Limb (tissue), 2 donors: ENCODE measurements around the gene CLEC2L.

Experiments
- DNase-seq, 2 donors: peaks; one replicate each; pipeline ENCODE4 v3.0.0-alpha.2; 2016; ENCODE audit errors: extremely low spot score in 2 of 2

The CLEC2L gene

DNA sequence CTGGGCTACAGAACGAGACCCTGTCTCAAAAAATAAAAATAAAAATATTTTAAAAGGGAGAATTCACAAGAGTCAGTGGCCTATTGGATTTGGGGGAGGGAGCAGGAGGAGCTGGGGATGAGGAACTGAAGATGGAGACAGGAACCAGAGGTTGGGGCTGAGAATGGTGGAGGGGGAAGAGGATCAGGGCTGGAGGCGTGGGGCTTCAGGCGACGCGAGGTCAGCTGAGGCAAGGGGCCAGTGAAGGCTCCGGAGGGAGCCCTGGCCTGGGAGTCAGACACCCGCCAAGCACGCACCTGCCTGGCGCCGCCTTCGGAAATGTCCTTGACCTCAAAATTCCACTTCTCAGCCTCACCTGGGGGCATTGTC lies 671 bp upstream of the CLEC2L start:
- DNase-seq, result no peak

DNA sequence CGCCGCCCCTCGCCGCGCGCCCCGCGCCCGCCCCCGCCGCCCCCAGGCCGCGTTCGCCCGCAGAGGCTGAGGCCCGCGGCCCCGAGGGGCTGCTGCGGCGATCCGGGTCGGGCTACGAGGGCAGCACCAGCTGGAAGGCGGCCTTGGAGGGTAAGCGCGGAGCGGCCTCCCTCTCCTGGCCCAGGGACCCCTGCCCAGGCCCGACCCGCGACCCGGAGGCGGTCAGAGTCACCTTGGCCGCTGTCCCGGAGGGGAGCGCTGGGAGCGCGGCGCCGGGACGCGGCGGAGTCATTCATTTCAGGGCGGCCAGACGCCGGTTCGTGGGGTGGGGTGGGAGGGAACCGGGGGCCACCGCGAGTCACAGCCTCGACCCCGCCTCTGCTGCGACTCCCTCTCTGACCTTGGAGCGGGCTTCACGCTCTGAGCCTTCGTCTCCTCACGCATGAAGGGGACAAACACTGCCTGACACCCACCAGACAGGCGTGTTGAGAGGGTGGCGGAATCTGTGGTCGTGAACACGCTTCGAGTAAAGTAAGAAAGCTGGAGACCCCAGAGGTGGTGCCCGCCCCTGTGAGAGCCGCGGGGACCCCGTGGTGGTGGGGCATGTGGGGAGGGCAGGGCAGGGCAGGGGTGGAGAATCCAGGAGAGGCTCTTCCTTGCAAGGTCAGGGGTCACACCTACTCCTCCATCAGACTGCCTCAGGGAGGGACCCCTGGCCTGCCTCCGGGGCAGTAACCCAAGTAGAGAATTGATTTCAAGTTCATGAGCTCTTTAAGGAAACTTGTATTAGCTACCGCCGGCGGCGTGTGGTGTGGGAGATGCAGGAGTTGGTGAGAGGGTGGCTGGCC lies 707 bp downstream of the CLEC2L start:
- no peak for DNase-seq

DNA sequence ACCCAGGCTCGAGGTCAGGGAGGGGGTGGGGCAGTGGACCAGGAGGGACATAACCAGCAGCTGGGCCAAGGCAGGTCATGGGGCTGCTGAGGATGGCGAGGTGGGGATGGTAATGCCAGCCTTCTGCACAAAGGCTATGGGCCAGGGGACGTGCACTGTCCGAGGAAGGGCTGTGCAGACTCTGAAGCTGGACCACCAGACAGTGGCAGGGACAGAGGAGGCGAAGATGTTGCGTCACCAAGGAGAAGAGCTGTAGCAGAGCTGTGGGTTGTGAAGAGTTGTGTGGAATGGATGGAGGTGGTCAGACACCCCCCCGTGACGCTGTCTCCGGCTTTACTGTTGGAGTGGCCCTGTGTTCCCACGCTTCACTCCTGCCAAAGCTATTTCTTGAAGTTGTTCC lies 1.8 kb downstream of the CLEC2L start:
- DNase-seq, result no peak

DNA sequence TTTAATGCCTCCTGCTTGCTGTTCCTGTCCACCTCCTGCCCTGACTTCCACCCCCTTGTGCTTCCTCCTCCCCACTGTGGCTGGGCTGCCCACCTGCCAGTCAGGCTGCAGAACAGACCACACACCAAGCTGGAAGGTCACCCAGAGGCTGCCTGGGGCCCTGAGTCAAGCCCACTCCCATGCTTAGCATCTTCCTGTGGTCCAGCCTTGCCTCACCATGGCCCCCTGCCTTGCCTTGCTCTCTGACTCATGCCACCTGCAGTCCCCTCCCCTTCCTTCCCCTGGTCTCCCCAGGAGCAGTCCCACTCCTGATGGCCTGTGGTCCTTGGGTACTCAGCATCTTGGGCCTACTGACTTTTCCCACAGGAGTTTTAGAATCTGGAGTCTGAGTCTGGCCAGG lies 2.3 kb downstream of the CLEC2L start:
- DNase-seq, result no peak

DNA sequence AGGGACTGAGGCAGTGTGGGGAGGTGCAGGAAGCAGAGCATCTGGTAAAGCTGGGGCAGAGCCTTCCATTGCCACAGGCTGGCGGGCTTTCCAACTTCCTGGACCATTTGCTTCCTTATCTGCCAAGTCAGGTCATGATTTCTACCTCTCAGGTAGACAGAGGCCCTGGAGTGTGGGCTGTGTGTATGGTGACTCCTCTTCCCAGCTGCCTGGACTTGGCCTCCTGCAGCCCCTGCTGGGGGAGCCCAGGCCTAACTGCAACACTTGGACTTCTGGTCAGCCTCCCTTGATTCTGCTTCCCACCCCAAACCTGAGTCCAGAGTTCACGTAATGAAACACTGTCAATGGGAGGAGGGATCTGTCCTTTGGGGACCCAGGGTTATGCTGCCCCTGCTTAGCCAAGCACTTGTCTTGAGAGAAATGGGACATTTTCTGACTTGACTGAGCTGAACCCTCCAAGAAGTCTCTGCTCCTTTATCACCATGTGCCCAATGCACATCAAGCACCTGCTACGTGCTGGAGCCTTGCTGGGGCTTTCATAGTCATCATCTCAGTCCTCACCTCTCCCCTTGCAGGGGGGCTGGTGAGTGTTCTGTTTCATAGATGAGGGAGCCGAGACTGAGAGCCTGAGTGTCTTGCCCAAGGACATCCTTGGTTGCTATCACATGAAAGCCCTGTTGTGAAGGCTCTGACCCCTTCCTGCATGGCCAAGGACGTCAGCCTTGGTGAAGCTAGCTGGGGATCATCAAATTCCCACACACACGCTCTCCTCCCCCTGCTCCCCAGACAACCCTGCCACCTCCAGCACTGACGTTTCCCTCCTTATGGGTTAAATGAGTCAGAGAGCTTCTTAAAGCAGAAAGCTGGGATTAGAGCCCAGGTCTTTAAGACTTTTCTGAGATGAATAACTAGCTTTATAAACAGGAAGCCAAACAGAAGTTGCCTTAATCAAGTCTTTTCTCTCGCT lies 3.4 kb downstream of the CLEC2L start:
- DNase-seq, result no peak

DNA sequence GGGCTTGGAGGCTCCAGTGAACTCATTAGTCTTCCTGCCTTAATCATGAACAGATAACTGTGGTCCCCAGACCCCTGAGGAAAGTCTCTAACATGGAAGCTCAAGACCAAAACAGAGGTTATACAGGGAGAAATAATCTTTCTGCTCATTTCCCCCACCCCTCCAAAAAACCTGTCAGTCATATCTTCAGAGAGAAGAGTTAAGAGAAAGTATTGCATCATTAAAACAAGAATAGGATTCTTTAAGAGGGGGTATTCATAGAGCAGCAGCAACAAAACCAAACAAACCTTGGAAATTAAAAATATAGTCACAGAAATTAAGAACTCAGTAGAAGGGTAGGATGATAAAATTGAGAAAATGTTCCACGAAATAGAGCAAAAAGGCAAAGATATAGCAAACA lies 7.6 kb downstream of the CLEC2L start:
- DNase-seq, result no peak

DNA sequence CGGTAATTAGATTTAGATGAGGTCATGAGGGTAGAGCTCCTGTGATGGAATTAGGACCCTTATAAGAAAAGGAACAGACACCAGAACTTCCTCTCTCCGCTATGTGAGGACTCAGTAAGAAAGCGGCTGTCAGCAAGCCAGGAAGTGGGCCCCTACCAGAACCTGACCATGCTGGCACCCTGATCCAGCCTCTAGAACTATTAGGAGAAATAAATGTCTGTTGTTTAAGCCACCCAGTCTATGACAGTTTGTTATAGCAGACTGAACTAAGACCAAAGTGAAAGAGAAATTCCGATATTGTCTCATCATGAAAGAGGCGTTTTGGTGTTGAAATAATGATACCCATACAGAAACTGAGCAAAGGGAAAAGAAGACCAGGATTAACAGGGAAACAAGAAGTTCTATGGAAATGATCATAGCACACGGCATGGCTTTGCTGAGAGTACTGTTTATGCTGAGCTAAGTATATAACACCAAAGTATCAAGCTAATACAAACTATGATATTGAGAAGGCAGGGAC lies 9.2 kb downstream of the CLEC2L start:
- no peak for DNase-seq

DNA sequence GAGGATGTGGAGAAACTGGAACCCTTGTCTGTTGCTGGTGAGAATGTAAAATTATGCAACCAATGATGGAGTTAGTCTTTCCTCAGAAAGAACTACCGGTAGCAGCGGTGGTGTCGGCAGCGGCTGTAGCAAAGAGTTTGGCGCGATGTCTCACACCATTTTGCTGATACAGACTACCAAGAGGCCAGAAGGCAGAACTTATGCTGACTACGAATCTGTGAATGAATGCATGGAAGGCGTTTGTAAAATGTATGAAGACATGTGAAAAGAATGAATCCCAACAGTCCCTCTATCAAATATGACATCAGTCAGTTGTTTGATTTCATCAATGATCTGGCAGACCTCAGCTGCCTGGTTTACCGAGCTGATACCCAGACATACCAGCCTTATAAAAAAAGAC lies 10.6 kb downstream of the CLEC2L start:
- no peak for DNase-seq

DNA sequence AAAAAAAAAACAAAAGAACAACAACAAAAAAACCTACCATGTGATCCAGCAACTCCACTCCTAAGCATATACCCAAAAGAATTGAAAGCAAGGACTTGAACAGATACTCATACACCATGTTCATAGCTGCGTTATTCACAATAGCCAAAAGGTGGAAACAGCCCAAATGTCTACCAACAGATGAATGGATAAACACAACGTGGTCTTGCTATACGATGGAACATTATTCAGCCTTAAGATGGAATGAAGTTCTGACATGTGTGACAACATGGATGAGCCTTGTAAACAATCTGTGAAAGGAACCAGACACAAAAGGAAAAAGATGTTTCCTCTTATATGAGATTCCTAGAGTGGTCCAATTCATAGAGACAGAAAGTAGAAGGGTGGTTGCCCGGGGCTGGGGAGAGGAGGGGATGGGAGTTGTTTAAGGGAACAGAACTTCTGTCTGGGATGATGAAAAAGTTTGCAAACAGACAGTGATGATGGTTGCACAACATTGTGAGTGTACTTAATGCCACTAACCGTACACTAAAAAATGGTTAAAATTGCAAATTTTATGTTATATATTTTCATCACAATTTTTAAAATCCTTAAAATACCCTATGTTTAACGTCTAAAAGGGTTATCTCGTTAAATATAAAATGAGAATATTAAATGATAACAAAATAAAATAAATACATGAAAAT lies 11.6 kb downstream of the CLEC2L start:
- DNase-seq, result no peak

DNA sequence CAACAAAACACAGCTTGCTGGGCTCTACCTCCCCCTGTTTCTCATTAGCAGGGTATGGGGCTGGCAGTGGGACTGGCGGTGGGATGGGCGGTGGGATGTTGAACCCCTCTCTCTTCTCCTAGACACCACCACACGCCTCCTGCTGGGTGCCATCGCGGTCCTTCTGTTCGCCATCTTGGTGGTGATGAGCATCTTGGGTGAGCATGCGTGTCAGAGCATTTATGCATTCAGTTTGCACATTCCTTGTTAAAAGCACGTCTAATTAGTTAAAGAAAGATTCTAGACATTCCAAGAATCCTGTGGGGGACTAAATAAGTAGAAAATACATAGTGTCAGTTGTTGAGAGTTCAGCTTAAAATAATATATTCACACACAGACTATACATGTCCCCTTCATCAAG lies 12.7 kb downstream of the CLEC2L start:
- no peak for DNase-seq

DNA sequence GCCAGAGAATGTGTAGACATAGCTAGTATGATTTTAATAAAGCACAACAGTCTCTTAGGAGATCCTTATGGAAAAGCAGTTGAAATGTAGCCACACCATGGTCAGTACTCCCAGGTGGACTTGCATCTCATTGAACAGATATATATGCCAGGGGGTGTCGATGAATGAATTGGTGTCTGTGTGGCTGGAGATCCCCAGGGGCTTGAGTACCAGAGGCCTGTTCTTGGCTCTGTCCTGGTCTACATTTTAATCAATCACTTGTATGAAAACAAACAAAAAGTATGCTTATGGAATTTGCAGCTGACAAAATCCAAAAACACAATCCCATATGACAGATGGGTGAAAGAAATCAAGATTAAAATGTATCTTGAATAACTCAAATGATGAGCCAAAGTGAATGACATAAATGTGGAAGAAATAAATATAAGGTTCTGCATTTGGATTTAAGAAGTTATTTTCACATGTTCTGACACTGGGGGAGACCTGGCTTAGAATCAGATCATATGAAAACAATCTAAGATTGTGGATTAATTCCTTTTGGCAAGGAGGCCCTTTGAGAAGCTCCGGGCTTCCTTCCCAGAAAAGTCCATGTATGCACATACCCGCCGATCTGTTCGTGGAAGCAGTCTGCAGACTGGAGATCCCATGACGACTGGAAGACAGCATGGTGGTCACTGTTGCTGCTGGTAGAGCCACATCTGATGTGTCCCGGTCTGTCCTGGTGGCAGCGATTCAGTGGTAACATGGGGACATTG lies 15.6 kb downstream of the CLEC2L start:
- DNase-seq, result peak in 1 of 2 donors; percentile 71

DNA sequence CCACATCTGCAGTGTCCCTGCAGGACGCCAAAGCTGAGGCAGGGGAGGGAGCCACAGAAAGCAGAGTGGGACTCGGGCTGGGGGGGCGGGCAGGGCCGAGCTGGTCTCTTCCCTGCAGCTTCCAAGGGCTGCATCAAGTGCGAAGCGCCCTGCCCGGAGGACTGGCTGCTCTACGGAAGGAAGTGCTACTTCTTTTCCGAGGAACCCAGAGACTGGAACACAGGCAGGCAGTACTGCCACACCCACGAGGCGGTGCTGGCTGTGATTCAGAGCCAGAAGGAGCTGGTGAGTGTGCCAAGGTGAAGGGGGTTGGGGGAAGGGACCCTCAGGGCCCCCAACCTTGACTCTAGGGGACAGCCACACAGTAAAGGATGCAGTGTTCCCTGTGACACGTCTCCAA lies 16.7 kb downstream of the CLEC2L start:
- DNase-seq, result no peak

DNA sequence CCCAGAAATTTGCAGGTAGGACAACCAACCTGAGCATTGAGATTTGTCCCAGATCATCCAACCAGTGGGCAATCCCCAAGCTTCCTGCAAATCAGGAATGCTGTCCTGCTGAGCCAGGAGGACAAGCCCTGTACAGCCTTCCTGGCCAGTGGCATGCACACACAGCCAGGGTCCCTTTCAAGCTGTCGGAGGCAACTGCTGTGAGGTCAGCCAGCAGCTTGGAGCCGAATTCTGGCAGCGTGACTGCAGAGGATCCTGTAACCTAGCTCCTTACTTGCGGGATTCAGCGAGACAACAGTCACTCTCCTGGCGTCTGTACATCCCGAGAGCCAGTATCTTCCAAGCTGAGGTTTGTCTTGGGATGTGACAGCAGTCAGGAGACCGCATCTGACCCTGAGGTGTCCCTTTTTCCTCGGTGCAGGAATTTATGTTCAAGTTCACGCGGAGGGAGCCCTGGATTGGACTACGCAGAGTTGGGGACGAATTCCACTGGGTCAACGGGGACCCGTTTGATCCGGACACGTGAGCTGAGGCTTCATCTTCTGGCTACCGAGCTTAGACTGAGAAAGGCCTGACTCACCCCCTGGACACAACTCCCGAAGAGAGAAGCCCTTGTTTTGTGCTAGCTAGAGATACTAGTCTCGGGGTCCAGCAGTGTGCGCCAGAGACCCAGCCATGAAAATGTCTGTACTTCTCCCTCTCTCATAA lies 18.3 kb downstream of the CLEC2L start:
- DNase-seq, result no peak

DNA sequence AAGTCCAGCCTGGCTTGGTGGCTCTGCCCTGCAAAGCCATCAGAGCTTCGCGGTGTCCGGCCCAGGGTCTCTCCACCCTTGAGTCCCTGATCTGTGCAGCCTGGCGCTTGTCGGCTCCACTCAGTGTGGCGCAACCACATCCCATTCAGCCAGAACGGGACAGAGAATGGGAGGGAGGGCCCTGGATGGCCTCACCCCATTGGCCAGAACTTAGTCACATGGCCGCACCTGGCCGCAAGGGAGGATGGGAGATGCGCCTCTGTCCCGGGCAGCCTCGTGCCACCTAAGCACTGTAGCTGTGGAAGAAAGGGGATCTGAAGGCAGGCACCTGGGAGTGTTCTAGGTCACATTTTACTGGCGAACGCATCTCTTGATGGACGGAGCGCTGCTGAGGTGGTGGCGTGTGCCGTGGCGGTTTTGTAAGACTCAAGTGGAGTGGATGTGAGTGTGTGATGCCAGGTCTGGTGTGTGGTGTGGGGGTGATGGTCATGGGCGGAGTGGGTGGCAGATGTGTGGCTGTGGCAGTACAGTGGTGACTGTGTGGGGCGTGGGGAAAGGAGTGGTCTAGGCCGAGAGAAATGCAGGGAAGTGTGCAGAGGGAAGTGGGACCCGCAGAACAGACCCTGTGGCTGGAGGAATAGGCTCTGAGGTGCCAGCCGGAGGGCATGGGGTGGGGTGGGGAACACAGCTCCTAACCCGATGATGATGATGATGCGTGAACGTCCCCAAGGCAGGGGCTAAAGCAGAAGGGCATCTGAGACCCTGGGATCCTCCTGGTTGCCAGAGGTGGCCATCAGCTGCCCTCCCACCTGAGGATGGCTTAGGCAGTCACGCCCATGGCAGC lies 19.0 kb downstream of the CLEC2L start:
- DNase-seq, result no peak

DNA sequence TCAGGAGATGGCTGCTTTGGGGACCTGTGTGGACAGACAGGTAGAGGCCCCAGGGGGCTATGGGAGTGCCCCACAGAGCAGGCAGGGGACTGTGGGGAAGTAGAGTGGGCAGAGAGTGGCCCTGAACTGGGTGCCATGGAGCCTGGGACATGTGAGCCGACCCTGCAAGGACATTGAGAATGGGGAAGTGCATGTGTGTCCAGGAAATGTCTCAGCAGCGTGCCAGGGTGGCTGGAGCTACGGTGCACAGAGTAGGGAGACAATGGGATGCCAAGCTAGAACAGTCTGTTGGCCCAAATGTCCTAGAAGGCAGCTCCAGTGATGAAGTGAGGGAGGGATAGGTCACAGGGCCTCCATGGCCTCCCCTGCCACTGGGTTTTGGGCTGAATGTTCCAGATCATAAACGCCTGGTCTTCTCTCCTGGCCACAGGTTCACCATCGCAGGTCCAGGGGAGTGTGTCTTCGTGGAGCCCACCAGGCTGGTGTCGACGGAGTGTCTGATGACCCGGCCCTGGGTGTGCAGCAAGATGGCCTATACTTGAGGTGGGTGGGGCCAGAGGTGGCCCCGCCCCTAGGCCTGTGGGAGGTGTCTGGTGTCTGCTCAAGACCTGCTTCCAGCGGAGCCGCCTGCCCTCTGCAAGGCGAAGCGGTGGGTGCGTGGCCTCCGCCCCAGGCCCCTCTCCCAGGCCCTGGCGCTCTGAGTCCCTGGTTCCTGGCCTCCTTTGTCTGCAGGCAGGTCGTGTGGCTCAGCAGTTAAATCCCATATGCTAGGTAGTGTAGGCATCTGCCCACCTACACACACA lies 20.5 kb downstream of the CLEC2L start:
- no peak for DNase-seq

DNA sequence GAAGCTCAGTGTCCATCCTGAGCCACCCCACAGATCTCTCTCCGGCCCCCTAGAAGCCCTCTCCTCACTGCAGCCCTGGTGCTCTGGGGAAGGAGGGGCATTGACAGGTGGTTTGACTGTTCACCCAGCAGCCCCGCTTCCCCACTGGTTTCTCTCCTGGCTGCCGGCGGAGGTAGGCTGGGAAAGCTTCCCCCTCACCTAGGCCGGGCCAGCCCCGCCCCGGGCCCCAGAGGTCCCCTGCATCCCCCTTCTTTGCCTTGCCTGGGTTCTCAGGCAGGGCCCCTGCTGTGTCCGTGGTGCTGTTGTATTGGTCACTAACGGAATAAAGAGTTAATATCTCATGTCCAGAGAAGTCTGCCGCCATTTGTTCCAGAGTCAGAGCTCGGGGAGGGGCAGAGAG lies 21.2 kb downstream of the CLEC2L start:
- DNase-seq, result no peak

DNA sequence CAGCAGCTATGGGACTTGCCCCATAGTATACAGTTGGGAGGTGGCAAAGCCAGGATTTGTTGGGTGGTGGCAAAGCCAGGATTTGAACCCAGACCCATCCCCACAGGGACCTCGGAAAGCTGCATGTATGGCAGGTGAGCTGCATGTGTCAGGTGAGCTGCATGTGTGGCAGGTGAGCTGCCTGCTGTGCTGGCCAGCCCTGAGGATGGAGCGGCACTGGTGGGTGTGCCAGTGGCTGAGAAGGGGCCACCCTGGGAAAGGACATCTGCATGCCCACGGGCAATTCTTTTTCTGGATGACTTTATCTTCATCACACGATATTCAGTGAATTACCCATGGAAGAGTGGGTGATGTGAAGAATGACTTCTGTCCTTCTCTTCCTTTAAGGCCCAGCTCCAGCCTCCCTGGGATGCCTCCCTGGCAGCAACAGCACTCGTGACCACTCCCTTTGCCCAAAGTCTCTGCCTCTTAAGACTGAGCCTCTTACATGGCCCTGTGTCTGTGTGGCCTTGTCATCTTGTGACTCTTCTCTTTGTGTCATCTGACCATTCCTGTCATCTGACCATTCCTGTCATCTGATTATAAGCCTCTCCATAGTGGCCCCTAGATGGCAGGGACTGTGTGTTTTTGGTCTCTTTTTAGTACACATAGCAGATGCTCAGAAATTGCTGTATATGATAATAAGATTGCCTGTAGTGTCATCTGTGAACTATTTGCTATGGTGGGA lies 25.0 kb downstream of the CLEC2L start:
- no peak for DNase-seq
